ENCODE data around the gene ANKS1B.
A peak's percentile ranks its signal among the peaks of the same experiment; 100 is the strongest.

Gene ANKS1B

GRCh38 chr12:98736352-98737321 is 1248.1 kb downstream of the ANKS1B start:
- no peak overlapping the region for H3K4me3 ChIP-seq (ENCODE audit: low read depth, low read length)
- peak; percentile 87 for DNase-seq (ENCODE audit: low read depth)
- TF ChIP-seq, protein P1, sequence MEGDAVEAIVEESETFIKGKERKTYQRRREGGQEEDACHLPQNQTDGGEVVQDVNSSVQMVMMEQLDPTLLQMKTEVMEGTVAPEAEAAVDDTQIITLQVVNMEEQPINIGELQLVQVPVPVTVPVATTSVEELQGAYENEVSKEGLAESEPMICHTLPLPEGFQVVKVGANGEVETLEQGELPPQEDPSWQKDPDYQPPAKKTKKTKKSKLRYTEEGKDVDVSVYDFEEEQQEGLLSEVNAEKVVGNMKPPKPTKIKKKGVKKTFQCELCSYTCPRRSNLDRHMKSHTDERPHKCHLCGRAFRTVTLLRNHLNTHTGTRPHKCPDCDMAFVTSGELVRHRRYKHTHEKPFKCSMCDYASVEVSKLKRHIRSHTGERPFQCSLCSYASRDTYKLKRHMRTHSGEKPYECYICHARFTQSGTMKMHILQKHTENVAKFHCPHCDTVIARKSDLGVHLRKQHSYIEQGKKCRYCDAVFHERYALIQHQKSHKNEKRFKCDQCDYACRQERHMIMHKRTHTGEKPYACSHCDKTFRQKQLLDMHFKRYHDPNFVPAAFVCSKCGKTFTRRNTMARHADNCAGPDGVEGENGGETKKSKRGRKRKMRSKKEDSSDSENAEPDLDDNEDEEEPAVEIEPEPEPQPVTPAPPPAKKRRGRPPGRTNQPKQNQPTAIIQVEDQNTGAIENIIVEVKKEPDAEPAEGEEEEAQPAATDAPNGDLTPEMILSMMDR (IDR thresholded peaks at IDR 0.05; ENCODE audit: control insufficient read depth, extremely low read depth, insufficient read depth), result no peak

DNA sequence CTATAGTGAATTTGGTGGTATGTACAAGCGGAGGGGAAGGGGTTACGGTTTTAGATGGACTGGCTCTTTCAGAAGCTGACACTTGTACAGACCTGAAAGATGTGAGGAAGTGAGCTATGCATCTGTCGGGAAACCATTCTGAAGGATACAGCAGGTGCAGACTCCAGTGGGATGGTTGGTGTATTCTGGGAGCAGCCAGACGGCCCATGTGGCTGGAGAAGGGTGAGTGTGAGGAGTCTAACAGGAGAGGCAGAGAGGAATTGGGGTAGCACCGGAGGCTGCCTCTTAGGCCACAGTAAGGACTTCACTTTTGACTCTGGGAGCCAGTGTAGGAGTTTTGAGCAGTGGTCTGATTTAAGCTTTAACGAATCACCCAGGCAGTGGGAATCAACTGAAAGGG is 1248.9 kb downstream of the ANKS1B start:
- no peak for DNase-seq (ENCODE audit: low read depth)
- H3K4me3 ChIP-seq (ENCODE audit: low read depth, low read length), result no peak overlapping the region
- TF ChIP-seq, protein P1 (IDR thresholded peaks at IDR 0.05; ENCODE audit: control insufficient read depth, extremely low read depth, insufficient read depth), result no peak

DNA sequence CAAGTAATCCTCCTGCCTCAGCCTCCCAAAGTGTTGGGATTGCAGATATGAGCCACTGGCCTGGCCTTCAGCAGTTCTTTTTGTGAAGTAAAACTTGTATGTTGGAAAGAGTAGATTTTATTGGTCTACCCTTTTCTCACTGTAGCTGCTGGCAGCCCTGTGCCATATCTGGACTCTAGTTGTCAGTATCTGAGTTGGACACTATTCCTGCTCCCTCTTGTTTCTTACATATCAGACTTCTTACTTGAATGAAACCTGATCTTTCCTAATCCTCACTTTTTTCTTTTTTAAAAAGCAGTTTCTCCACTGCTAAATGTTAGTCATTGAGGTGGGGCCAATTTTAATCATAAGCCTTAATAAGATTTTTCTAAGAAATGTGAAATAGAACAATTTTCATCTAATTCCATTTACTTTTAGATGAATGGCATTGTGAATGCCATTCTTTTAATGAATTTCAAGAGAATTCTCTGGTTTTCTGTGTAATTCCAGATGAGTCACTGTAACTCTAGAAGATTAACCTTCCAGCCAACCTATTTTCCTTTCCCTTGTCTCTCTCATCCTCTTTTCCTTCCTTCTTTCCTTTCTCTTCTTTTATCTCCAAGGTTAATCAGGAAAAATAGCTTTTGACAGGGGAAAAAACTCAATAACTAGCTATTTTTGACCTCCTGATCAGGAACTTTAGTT is 1250.9 kb downstream of the ANKS1B start:
- no peak for DNase-seq (ENCODE audit: low read depth)
- H3K4me3 ChIP-seq (ENCODE audit: low read depth, low read length), result no peak overlapping the region
- TF ChIP-seq, protein P1 (IDR thresholded peaks at IDR 0.05; ENCODE audit: control insufficient read depth, extremely low read depth, insufficient read depth), result no peak

GRCh38 chr12:98730412-98730811 is 1254.3 kb downstream of the ANKS1B start:
- DNase-seq (ENCODE audit: low read depth), result no peak
- TF ChIP-seq, protein P1 (IDR thresholded peaks at IDR 0.05; ENCODE audit: control insufficient read depth, extremely low read depth, insufficient read depth), result no peak
- H3K4me3 ChIP-seq (ENCODE audit: low read depth, low read length), result no peak overlapping the region

- DNase-seq (ENCODE audit: low read depth), result no peak
- TF ChIP-seq, protein P1 (IDR thresholded peaks at IDR 0.05; ENCODE audit: control insufficient read depth, extremely low read depth, insufficient read depth), result no peak
- no peak overlapping the region for H3K4me3 ChIP-seq (ENCODE audit: low read depth, low read length)
These were observed 1257.5 kb downstream of the ANKS1B start for GRCh38 chr12:98727196-98727595.

GRCh38 chr12:98725476-98726247 is 1259.1 kb downstream of the ANKS1B start:
- TF ChIP-seq, protein P1 (IDR thresholded peaks at IDR 0.05; ENCODE audit: control insufficient read depth, extremely low read depth, insufficient read depth), result peak; percentile 64
- H3K4me3 ChIP-seq (ENCODE audit: low read depth, low read length), result no peak overlapping the region
- no peak for DNase-seq (ENCODE audit: low read depth)
